HG03108 (cell line): ENCODE results near the gene PEMT.
A peak's percentile ranks its signal among the peaks of the same experiment; 100 is the strongest.

ENCODE experiments used
- ATAC-seq: cut with Tn5 transposase; IDR thresholded peaks from one replicate; pipeline ENCODE4 v1.9.1; 2021; ENCODE audit warnings: moderate library complexity; ENCODE audit not compliant: unreplicated experiment

The PEMT gene

GRCh38 chr17:17504341-17505140 is 87.0 kb downstream of the PEMT start:
- ATAC-seq, result no peak

GRCh38 chr17:17503566-17504130 is 87.9 kb downstream of the PEMT start:
- no peak for ATAC-seq

- ATAC-seq, result no peak
These were observed 88.6 kb downstream of the PEMT start for GRCh38 chr17:17502741-17503565.

- no peak for ATAC-seq
These were observed 90.4 kb downstream of the PEMT start for GRCh38 chr17:17500999-17501605.

- no peak for ATAC-seq
These were observed 91.9 kb downstream of the PEMT start for GRCh38 chr17:17499402-17500145.

- no peak for ATAC-seq
These were observed 92.8 kb downstream of the PEMT start for GRCh38 chr17:17498606-17499301.

- no peak for ATAC-seq
These were observed 93.5 kb downstream of the PEMT start for GRCh38 chr17:17497845-17498520.

GRCh38 chr17:17497065-17497844 is 94.3 kb downstream of the PEMT start:
- no peak for ATAC-seq

DNA sequence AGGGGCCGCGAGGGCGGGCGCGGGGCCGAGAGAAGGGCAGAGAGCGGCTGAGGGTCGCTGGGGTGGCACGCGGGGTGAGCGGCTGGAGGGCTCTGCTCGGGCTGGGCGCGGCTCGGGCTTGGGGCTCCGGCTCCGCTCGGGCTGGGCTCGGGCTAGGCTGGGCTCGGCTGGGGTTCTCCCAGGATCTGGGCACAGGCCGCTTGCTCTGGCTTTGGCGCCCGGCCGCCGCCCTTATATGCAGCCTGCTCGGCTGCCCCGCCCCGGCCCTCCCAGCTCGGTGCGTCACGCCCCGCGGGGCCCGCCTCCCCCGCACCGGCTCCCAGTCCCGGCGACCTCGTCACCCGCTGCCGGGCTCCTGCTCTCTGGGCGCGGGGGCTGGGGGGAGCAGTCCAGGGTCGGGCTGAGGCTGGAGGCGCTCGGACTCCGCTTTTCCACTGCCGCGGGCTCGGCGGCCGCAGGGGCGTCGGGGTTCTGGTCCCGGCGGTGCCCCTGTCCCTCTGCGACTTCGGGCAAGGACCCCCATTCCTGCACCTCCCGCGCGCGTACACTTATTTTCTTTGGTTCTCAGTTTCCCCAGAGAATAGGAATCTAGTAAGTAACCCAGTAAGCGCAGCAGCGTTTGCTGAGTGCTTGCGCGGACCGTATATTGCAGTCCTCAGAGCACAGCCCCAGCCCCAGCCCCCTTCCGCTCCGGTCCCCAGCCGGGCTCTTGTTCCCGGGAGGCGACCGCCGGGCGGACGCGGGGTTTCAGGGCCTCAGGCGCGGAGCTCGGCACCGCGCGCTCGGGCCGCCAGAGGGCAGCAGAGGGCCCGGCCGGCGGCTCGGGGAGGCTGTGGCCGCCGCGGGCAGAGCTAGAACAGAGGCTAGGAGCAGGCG is 95.1 kb downstream of the PEMT start, which contains the start of gene RASD1:
Gene RASD1 (minus strand): TSS at position 207 of the 876 bp plus-strand sequence. CDS start 214 bp downstream, outside the sequence.
- peak; percentile 61 for ATAC-seq

DNA sequence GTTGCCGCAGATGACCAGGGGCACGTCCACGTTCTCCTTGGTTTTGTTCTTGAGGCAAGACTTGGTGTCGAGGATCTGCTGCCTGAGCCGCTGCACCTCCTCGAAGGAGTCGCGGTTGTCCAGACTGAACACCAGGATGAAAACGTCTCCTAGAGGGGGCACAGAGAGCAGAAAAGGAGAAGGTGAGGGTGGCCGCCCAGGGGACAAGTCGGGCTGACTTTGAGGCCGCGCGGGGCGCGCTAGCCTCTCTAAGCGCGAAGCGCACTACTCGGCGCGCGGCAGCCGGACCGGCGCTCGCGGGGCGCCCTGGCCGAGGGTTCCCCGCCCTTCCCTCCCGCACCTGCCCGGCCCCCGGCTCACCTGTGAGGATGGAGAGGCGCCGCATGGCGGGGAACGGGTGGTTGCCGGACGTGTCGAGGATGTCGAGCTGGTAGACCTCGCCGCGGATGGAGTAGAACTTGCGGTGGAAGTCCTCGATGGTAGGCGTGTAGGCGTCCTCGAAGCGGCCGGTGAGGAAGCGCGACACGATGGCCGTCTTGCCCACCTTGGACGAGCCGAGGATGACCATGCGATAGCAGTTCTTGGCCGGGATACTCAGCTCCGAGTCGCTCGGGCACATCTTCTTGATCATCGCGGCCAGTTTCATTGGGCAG is 95.8 kb downstream of the PEMT start:
- ATAC-seq, result no peak

DNA sequence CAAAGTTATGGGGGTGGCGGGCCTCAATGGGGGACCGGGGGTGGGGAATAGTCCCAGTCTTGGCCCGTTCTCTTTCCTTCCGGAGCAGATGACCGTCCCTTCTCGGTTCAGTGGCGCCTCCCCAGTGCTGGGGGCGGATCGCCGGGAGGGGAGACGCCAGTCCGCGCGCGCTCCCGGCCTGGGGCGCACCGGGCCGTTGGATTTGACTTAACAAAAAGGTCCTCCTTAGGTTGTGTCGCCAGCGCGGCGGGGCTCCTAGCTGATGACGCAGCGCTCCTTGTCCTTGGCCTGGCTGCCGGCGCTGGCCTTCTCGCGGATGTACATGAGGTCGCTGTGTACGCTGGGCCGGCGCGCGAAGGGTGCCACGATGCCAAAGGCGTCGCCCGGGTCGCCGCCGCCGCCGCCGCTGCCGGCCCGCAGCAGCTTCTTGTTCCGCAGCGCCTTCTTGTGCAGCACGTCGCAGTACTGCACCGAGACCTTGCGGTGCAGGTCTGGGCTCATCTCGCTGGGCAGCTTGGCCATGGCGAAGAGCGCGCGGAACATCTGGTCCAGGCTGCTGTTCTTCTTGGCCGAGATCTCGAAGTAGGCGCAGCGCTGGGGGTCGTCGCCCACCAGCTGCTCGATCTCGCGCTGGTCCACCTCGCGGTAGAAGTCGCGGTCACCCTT is 96.5 kb downstream of the PEMT start:
- ATAC-seq, result no peak

DNA sequence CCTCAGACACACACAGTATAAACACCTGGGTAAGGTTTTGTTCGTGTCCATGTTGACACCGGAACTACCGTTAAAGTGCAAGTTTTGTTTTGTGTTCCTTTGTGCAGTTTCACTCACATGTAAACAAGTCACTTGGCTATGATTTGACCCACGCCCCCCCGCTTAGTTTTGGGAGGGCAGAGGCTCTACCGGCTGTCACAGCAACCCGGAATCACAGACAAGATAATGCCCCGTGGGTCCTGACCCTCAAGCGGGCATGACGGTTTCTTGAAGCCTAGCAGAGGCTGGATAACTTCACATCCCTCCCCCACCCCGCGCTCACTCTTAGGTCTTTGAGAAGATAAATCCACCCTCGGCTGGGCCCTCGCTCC is 97.0 kb downstream of the PEMT start:
- ATAC-seq, result no peak

GRCh38 chr17:17493986-17494466 is 97.5 kb downstream of the PEMT start:
- no peak for ATAC-seq

GRCh38 chr17:17493249-17493985 is 98.1 kb downstream of the PEMT start:
- ATAC-seq, result no peak

DNA sequence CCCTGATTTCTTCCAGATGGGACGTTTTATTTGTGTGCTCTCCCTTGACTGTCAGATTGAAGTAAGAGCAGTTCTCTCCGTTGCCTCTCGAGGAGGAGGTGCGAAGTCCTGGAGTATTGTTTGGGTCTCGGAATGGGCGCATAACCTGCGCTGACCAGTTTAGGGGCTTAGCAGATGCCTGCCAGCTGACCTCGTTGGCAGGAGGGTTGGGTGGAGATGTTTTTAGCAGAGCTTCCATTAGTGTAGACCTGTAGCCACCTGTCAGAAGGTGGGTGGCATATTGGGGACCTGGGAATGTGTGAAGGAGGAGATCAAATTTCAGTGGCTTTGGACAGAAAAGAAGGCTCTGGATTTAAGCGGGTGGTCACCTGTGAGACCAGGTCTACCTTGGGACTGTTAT is 98.9 kb downstream of the PEMT start:
- no peak for ATAC-seq

- no peak for ATAC-seq
These were observed 99.4 kb downstream of the PEMT start for GRCh38 chr17:17492085-17492484.
